MCF 10A (cell line): ENCODE measurements around the gene DACH1. TPM values are rescaled to one million over a fixed set of nuclear protein-coding genes. Genes with fewer than 3 reads are reported as not detected.

Experiments used
- BruUV-seq: library from RNA; stranded (reverse); fragments of 400-500 nt; replicated peaks from 2 replicates; lab custom pipeline; 2021; lab: Mats Ljungman, UMichigan
- CTCF ChIA-PET: fragments of 300-600 bp; sonication (Branson Sonifier 250); formaldehyde crosslinking; extraction: SDS; loops from one replicate; lab custom pipeline; 2021; ENCODE audit warnings: antibody characterized with exemption, inconsistent platforms; lab: Yijun Ruan, JAX
- POLR2A ChIA-PET: fragments of 300-600, 350-650 bp; sonication (Branson Sonifier 250); formaldehyde crosslinking; extraction: SDS; loops from one replicate; lab custom pipeline; 2020; ENCODE audit warnings: antibody characterized with exemption, inconsistent platforms; lab: Yijun Ruan, JAX
- DNase-seq: peaks from one replicate; pipeline ENCODE4 v3.0.0-alpha.2; 2018; ENCODE audit not compliant: unreplicated experiment
- H3K27ac Mint-ChIP-seq: one replicate; pipeline ENCODE4 v1.8.0; 2022; ENCODE audit warnings: mild to moderate bottlenecking, low read depth, mixed read lengths; ENCODE audit not compliant: unreplicated experiment
- H3K27me3 Mint-ChIP-seq: one replicate; pipeline ENCODE4 v1.8.0; 2022; ENCODE audit warnings: mixed read lengths; ENCODE audit not compliant: insufficient read depth, unreplicated experiment
- H3K36me3 Mint-ChIP-seq: one replicate; pipeline ENCODE4 v1.8.0; 2022; ENCODE audit warnings: mild to moderate bottlenecking, moderate library complexity, mixed read lengths; ENCODE audit not compliant: insufficient read depth, unreplicated experiment
- H3K4me1 Mint-ChIP-seq: one replicate; pipeline ENCODE4 v1.8.0; 2022; ENCODE audit warnings: mixed read lengths; ENCODE audit not compliant: insufficient read depth, unreplicated experiment
- H3K4me3 Mint-ChIP-seq: one replicate; pipeline ENCODE4 v1.8.0; 2022; ENCODE audit warnings: mild to moderate bottlenecking, moderate library complexity, mixed read lengths; ENCODE audit not compliant: unreplicated experiment
- H3K9me3 Mint-ChIP-seq: one replicate; pipeline ENCODE4 v1.8.0; 2022; ENCODE audit warnings: mixed read lengths; ENCODE audit not compliant: unreplicated experiment
- CTCF ChIP-seq: fragments of 200-600 bp; IDR thresholded peaks from one replicate; pipeline ENCODE4 v1.8.0; 2022; ENCODE audit warnings: antibody characterized with exemption, mild to moderate bottlenecking; ENCODE audit not compliant: unreplicated experiment
- intact Hi-C: fragments of 100-400 bp; cut with micrococcal nuclease; formaldehyde crosslinking; loops from 2 replicates; pipeline ENCODE4 v1.14.1; 2022
- total RNA-seq: library from RNA; stranded (reverse); gene quantifications from 2 replicates; pipeline ENCODE4 v1.2.3, GENCODE V29; 2022

Gene DACH1
- total RNA-seq, 1 experiment from 2014 or later: not detected

DNA sequence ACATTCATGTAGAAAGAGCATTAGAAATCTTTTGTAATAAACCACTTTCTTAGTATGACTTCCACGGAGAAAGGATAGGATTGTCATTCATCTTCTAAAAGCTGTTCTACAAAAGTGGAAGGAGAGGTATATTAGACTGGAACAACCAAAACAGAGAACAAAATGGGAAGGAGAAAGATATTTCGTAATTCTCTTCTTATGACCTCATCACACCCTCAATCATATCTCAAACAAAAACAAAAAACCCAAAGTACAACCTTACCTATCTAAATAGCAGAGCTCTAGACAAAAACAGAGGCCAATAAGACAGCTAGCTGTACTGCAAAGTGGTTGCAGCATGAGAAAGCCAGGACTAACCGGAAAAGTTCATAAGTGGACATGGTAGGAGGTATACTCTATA, 46.3 kb downstream of the DACH1 start:
- BruUV-seq: no TSS peak
- DNase-seq: no peak
- intact Hi-C loops: no loop called here
- no peak for TF ChIP-seq CTCF
- H3K4me1 Mint-ChIP-seq: no peaks in the 10 kb centered on the region
- POLR2A ChIA-PET: no interaction called here
- CTCF ChIA-PET: interaction anchor here (0.5 kb wide), 1 partner anchor 1895 kb away, joined by 3 read pairs; no protein-coding TSS in a partner anchor
- no peaks in the 10 kb centered on the region for H3K36me3 Mint-ChIP-seq
- H3K27me3 Mint-ChIP-seq: peaks cover 37% of the 10 kb centered on the region
- no peak overlapping the region for H3K27ac Mint-ChIP-seq
- no peaks in the 10 kb centered on the region for H3K9me3 Mint-ChIP-seq
- H3K4me3 Mint-ChIP-seq: no peak overlapping the region

GRCh38 chr13:71817335-71817734, 49.7 kb downstream of the DACH1 start:
- no peak for DNase-seq
- no peaks in the 10 kb centered on the region for H3K4me1 Mint-ChIP-seq
- no peak overlapping the region for H3K27ac Mint-ChIP-seq
- intact Hi-C loops: no loop called here
- TF ChIP-seq CTCF: no peak
- CTCF ChIA-PET: no interaction called here
- POLR2A ChIA-PET: no interaction called here
- H3K36me3 Mint-ChIP-seq: no peaks in the 10 kb centered on the region
- no peaks in the 10 kb centered on the region for H3K9me3 Mint-ChIP-seq
- H3K27me3 Mint-ChIP-seq: peaks cover 33% of the 10 kb centered on the region
- H3K4me3 Mint-ChIP-seq: no peak overlapping the region
- no TSS peak for BruUV-seq

DNA sequence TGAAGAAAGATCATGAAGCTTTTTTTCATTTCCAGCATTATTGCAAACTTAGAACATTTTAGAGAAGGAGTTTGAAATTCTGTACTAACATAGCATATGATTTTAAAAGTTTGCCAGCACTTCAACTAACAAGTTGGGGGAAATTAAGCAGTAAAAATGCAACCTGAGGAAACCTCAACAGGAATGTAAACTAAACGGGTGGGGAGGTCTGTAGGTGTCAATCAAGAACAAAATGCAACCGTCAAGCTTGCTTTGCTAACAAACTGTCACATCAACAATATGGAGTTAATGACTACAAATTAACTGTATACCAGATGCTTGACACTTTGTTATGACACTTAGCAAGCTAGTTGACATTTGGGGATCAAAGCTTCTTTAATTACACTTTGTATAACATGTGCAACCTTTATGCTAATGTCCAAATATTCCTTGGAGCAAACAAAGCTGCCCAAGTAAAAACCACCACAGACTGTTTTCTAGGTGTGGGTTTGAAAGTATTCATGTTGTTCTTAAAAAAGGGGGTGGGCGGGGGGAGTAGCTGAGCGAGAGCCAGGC, 52.1 kb downstream of the DACH1 start:
- intact Hi-C loops: no loop called here
- H3K9me3 Mint-ChIP-seq: no peaks in the 10 kb centered on the region
- peaks cover 32% of the 10 kb centered on the region for H3K27me3 Mint-ChIP-seq
- no peak for TF ChIP-seq CTCF
- H3K27ac Mint-ChIP-seq: no peak overlapping the region
- H3K4me1 Mint-ChIP-seq: no peaks in the 10 kb centered on the region
- ChIA-PET CTCF (no interaction called here), POLR2A (no interaction called here)
- no peak for DNase-seq
- no TSS peak for BruUV-seq
- no peaks in the 10 kb centered on the region for H3K36me3 Mint-ChIP-seq
- no peak overlapping the region for H3K4me3 Mint-ChIP-seq

- H3K27ac Mint-ChIP-seq: no peak overlapping the region
- no peaks in the 10 kb centered on the region for H3K36me3 Mint-ChIP-seq
- no peak overlapping the region for H3K4me3 Mint-ChIP-seq
- no peak for TF ChIP-seq CTCF
- intact Hi-C loops: no loop called here
- no TSS peak for BruUV-seq
- H3K9me3 Mint-ChIP-seq: no peaks in the 10 kb centered on the region
- no peaks in the 10 kb centered on the region for H3K4me1 Mint-ChIP-seq
- DNase-seq: no peak
- POLR2A ChIA-PET: no interaction called here
- peaks cover 35% of the 10 kb centered on the region for H3K27me3 Mint-ChIP-seq
- CTCF ChIA-PET: interaction anchor here (0.5 to 0.6 kb wide), 2 partner anchors 14 to 95 kb away, joined by 3 to 4 read pairs; no protein-coding TSS in a partner anchor
Measured at GRCh38 chr13:71813187-71813586, 53.8 kb downstream of the DACH1 start.
